ENCODE measurements around the gene CDKN1A. TPM values are rescaled to one million over a fixed set of nuclear protein-coding genes. Genes with fewer than 3 reads are reported as not detected.

Gene CDKN1A
- total and polyA plus RNA-seq, 10 of the 15 experiments (the other 5 are each of a cell fraction or from before 2014, with no cell fraction given), result 25.2 to 637 (median 216) TPM

DNA sequence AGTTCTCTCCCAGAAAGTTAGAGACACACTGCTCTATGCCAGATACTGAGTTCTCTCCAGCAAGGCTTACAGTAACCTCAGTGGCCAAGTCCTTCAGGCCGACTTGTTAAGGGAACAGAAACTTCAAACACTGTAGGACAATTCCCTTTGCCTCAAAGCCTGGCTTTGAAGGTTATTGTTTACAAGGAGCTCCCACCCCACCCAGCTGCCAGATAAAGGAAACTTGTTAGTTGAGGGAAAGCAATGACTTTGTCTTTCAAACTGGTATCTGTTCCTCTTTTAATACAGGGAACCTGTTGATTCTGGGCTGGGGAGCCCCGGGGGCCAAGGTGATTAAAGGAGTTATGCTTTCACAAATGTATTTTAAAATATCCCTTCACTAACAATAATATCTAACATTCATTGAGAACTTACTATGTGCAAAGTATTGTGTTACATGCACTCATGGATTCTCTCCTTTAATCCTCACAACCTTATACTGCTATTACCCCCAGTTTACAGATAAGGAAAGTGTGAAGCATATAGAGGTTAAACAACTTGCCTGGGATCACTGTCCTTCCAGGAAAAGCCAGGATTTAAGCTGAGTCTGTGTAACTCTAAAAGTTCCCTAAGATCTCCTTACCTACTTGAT, 27.6 kb upstream of the CDKN1A start:
- no peaks in the 10 kb centered on the region for H3K27me3 ChIP-seq (replicated peaks in 1 of 2; ENCODE audit: control insufficient read depth in 2 of 2, insufficient read depth in 2 of 2, low read length in 1 of 2)
- peaks cover 42% of the 10 kb centered on the region for H3K4me1 ChIP-seq (ENCODE audit: control insufficient read depth, insufficient read depth, low read length)
- FAIRE-seq (peak; percentile 72), DNase-seq (ENCODE audit: low read depth, low spot score) (peak; percentile 69), ATAC-seq (peak; percentile 95)
- H3K9ac ChIP-seq (ENCODE audit: control insufficient read depth, insufficient read depth, low read length), result peak overlapping the region; percentile 19; the same call in 1 of the 2 replicates
- H3K9me3 ChIP-seq (replicated peaks; ENCODE audit: control insufficient read depth, insufficient read depth, low read length), result no peaks in the 10 kb centered on the region; the same call in 2 of the 3 replicates
- RAD21 ChIA-PET (ENCODE audit: unreplicated experiment), result interaction anchor here (0.6 to 5.1 kb wide), 12 partner anchors 8 to 108 kb away, joined by 3 to 45 read pairs (median 7); partner anchors contain the start of gene CDKN1A
- intact Hi-C loops (cut with micrococcal nuclease; ENCODE audit: unreplicated experiment) (loop anchor here (2.0 kb wide), 1 partner anchor 22 kb away; no protein-coding TSS in a partner anchor), in situ Hi-C loops (cut with MboI) (no loop called here)
- POLR2A ChIA-PET, result interaction anchor here (1.0 to 11.8 kb wide), 10 partner anchors 8 to 103 kb away, joined by 3 to 104 read pairs (median 4); partner anchors contain the start of gene CDKN1A
- no TSS peak for BruUV-seq (replicated peaks)
- no peaks in the 10 kb centered on the region for H3K36me3 ChIP-seq (ENCODE audit: control insufficient read depth in 2 of 2, insufficient read depth in 2 of 2, low read length in 1 of 2)
- H3K4me2 ChIP-seq (ENCODE audit: control insufficient read depth, insufficient read depth), result peak overlapping the region; percentile 48
- peak overlapping the region; percentile 52 for H3K27ac ChIP-seq (ENCODE audit: control insufficient read depth, insufficient read depth)
- CTCF ChIA-PET, result interaction anchor here (0.7 to 5.9 kb wide), 15 partner anchors 9 to 108 kb away, joined by 3 to 27 read pairs (median 7); partner anchors contain the start of gene CDKN1A
- SMC1A ChIA-PET (ENCODE audit: uncharacterized antibody, unreplicated experiment), result interaction anchor here (0.6 to 16.7 kb wide), 13 partner anchors 8 to 110 kb away, joined by 3 to 240 read pairs (median 6); partner anchors contain the start of gene CDKN1A
- WGBS (ENCODE audit: insufficient coverage, insufficient replicate concordance, low lambda C conversion rate, missing lambda C conversion rate), result 0% methylated on average over 2 of the region's 2 CpGs
- H3K4me3 ChIP-seq, result no peak overlapping the region
- no peaks in the 10 kb centered on the region for H3K79me2 ChIP-seq (ENCODE audit: control insufficient read depth, insufficient read depth, low read length)
- H2AFZ ChIP-seq (ENCODE audit: control insufficient read depth, low read depth, low read length), result no peak overlapping the region
- no peaks in the 10 kb centered on the region for H4K20me1 ChIP-seq (ENCODE audit: control insufficient read depth, insufficient read depth)
- TF ChIP-seq IKZF2 (IDR thresholded peaks at IDR 0.05) (peak; percentile 99 to 100), MEF2B (IDR thresholded peaks at IDR 0.05; ENCODE audit: partially characterized antibody, poor library complexity, severe bottlenecking) (peak; percentile 73), IRF4 (IDR thresholded peaks at IDR 0.05; ENCODE audit: low read depth, low read length) (peak; percentile 49), DPF2 (IDR thresholded peaks at IDR 0.05) (peak; percentile 95), TCF7 (IDR thresholded peaks at IDR 0.05; ENCODE audit: borderline replicate concordance) (peak; percentile 63), CBX5 (IDR thresholded peaks at IDR 0.05; ENCODE audit: low read depth) (no peak), MYC (IDR thresholded peaks at IDR 0.05; ENCODE audit: insufficient read depth, insufficient read length, insufficient replicate concordance, low read length, severe bottlenecking) (no peak), PAX5 (IDR thresholded peaks at IDR 0.05; ENCODE audit: borderline replicate concordance, low read depth, low read length) (no peak), PML (IDR thresholded peaks at IDR 0.05; ENCODE audit: low read length) (peak; percentile 44; the same call in 1 of the 2 replicates), ATF7 (IDR thresholded peaks at IDR 0.05; ENCODE audit: low read depth) (peak; percentile 54; the same call in 1 of the 2 replicates), CHD4 (IDR thresholded peaks at IDR 0.05) (no peak), GATAD2B (conservative IDR thresholded peaks at IDR 0.05; ENCODE audit: low read depth) (no peak; the same call in 1 of the 2 replicates), CREM (IDR thresholded peaks at IDR 0.05; ENCODE audit: low read depth) (peak; percentile 67), ZNF24 (IDR thresholded peaks at IDR 0.05) (0 out of 2 replicates have a peak, but pooled peaks have one; percentile 32), KAT2A (conservative IDR thresholded peaks at IDR 0.05; ENCODE audit: control insufficient read depth, low read depth, low read length) (no peak)
- TF ChIP-seq, protein P1, sequence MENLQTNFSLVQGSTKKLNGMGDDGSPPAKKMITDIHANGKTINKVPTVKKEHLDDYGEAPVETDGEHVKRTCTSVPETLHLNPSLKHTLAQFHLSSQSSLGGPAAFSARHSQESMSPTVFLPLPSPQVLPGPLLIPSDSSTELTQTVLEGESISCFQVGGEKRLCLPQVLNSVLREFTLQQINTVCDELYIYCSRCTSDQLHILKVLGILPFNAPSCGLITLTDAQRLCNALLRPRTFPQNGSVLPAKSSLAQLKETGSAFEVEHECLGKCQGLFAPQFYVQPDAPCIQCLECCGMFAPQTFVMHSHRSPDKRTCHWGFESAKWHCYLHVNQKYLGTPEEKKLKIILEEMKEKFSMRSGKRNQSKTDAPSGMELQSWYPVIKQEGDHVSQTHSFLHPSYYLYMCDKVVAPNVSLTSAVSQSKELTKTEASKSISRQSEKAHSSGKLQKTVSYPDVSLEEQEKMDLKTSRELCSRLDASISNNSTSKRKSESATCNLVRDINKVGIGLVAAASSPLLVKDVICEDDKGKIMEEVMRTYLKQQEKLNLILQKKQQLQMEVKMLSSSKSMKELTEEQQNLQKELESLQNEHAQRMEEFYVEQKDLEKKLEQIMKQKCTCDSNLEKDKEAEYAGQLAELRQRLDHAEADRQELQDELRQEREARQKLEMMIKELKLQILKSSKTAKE (IDR thresholded peaks at IDR 0.05; ENCODE audit: low read depth, poor library complexity, severe bottlenecking), result peak; percentile 86
- TF ChIP-seq, protein P2, sequence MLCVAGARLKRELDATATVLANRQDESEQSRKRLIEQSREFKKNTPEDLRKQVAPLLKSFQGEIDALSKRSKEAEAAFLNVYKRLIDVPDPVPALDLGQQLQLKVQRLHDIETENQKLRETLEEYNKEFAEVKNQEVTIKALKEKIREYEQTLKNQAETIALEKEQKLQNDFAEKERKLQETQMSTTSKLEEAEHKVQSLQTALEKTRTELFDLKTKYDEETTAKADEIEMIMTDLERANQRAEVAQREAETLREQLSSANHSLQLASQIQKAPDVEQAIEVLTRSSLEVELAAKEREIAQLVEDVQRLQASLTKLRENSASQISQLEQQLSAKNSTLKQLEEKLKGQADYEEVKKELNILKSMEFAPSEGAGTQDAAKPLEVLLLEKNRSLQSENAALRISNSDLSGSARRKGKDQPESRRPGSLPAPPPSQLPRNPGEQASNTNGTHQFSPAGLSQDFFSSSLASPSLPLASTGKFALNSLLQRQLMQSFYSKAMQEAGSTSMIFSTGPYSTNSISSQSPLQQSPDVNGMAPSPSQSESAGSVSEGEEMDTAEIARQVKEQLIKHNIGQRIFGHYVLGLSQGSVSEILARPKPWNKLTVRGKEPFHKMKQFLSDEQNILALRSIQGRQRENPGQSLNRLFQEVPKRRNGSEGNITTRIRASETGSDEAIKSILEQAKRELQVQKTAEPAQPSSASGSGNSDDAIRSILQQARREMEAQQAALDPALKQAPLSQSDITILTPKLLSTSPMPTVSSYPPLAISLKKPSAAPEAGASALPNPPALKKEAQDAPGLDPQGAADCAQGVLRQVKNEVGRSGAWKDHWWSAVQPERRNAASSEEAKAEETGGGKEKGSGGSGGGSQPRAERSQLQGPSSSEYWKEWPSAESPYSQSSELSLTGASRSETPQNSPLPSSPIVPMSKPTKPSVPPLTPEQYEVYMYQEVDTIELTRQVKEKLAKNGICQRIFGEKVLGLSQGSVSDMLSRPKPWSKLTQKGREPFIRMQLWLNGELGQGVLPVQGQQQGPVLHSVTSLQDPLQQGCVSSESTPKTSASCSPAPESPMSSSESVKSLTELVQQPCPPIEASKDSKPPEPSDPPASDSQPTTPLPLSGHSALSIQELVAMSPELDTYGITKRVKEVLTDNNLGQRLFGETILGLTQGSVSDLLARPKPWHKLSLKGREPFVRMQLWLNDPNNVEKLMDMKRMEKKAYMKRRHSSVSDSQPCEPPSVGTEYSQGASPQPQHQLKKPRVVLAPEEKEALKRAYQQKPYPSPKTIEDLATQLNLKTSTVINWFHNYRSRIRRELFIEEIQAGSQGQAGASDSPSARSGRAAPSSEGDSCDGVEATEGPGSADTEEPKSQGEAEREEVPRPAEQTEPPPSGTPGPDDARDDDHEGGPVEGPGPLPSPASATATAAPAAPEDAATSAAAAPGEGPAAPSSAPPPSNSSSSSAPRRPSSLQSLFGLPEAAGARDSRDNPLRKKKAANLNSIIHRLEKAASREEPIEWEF (IDR thresholded peaks at IDR 0.05; ENCODE audit: insufficient replicate concordance, low read depth, low read length), result peak; percentile 30
